Stomach (tissue), 4 donors: ENCODE measurements around the gene SLC22A4.

Experiments used
- POLR2A ChIP-seq, 4 donors: fragments of 450-650 bp; IDR thresholded peaks; one replicate each; pipeline ENCODE4 v1.6.1; 2016; ENCODE audit warnings: antibody characterized with exemption in 4 of 4, control low read depth in 2 of 4, mild to moderate bottlenecking in 1 of 4, moderate library complexity in 1 of 4
- TF ChIP-seq, protein P1 (sequence below), 7 experiments: fragments of 450-650 bp in 4 of 7; fragments of 200-600 bp in 3 of 7; sonication (generic) in 3 of 7; IDR thresholded peaks; one replicate each; pipeline ENCODE4 v1.5.1; 2016 to 2019; ENCODE audit warnings: antibody characterized with exemption in 7 of 7, control low read depth in 2 of 7, mild to moderate bottlenecking in 1 of 7

DNA sequence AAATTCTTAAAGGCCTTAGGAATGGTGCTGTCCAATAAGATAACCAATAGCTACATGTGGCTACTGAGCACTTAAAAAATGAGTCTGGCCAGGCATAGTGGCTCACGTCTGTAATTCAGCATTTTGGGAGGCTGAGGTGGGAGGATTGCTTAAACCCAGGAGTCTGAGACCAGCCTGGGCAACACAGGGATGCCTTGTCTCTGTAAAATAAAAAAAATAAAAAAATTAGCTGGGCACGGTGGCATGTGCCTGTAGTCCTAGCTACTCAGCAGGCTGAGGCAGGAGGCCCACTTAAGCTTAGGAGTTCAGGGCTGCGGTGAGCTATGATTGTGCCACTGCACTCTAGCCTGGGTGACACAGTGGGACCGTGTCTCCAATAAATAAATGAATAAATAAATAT lies 74.0 kb downstream of the SLC22A4 start:
- TF ChIP-seq POLR2A (IDR thresholded peaks at IDR 0.05) = no peak
- TF ChIP-seq, protein P1, sequence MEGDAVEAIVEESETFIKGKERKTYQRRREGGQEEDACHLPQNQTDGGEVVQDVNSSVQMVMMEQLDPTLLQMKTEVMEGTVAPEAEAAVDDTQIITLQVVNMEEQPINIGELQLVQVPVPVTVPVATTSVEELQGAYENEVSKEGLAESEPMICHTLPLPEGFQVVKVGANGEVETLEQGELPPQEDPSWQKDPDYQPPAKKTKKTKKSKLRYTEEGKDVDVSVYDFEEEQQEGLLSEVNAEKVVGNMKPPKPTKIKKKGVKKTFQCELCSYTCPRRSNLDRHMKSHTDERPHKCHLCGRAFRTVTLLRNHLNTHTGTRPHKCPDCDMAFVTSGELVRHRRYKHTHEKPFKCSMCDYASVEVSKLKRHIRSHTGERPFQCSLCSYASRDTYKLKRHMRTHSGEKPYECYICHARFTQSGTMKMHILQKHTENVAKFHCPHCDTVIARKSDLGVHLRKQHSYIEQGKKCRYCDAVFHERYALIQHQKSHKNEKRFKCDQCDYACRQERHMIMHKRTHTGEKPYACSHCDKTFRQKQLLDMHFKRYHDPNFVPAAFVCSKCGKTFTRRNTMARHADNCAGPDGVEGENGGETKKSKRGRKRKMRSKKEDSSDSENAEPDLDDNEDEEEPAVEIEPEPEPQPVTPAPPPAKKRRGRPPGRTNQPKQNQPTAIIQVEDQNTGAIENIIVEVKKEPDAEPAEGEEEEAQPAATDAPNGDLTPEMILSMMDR (IDR thresholded peaks at IDR 0.05) = no peak
